Measurements from ENCODE around the gene ACKR4. TPM values are rescaled to one million over a fixed set of nuclear protein-coding genes. Genes with fewer than 3 reads are reported as not detected.

Gene ACKR4
- total RNA-seq, 1 donor from 2014 or later = 0.64 TPM

- Mint-ChIP-seq H3K4me3 (ENCODE audit: unreplicated experiment) (no peak overlapping the region), H3K4me1 (ENCODE audit: unreplicated experiment) (peaks cover 53% of the 10 kb centered on the region), H3K27ac (ENCODE audit: unreplicated experiment) (peak overlapping the region; percentile 96), H3K9me3 (ENCODE audit: unreplicated experiment) (no peaks in the 10 kb centered on the region), H3K36me3 (ENCODE audit: unreplicated experiment) (peaks cover 10% of the 10 kb centered on the region), H3K27me3 (ENCODE audit: unreplicated experiment) (no peaks in the 10 kb centered on the region)
- TF ChIP-seq CTCF (IDR thresholded peaks at IDR 0.05) = no peak
- no peak for DNase-seq (ENCODE audit: extremely low spot score, unreplicated experiment)
These were observed 3.1 kb upstream of the ACKR4 start for GRCh38 chr3:132593947-132594323.

GRCh38 chr3:132594498-132594897 lies 2.6 kb upstream of the ACKR4 start:
- peaks cover 10% of the 10 kb centered on the region for H3K36me3 Mint-ChIP-seq (ENCODE audit: unreplicated experiment)
- H3K27me3 Mint-ChIP-seq (ENCODE audit: unreplicated experiment) = no peaks in the 10 kb centered on the region
- peak overlapping the region; percentile 96 for H3K27ac Mint-ChIP-seq (ENCODE audit: unreplicated experiment)
- no peak overlapping the region for H3K4me3 Mint-ChIP-seq (ENCODE audit: unreplicated experiment)
- peaks cover 53% of the 10 kb centered on the region for H3K4me1 Mint-ChIP-seq (ENCODE audit: unreplicated experiment)
- H3K9me3 Mint-ChIP-seq (ENCODE audit: unreplicated experiment) = no peaks in the 10 kb centered on the region
- no peak for DNase-seq (ENCODE audit: extremely low spot score, unreplicated experiment)
- no peak for TF ChIP-seq CTCF (IDR thresholded peaks at IDR 0.05)

GRCh38 chr3:132595014-132595413 lies 2.1 kb upstream of the ACKR4 start:
- peaks cover 53% of the 10 kb centered on the region for H3K4me1 Mint-ChIP-seq (ENCODE audit: unreplicated experiment)
- no peaks in the 10 kb centered on the region for H3K27me3 Mint-ChIP-seq (ENCODE audit: unreplicated experiment)
- peak overlapping the region; percentile 96 for H3K27ac Mint-ChIP-seq (ENCODE audit: unreplicated experiment)
- peaks cover 10% of the 10 kb centered on the region for H3K36me3 Mint-ChIP-seq (ENCODE audit: unreplicated experiment)
- H3K4me3 Mint-ChIP-seq (ENCODE audit: unreplicated experiment) = no peak overlapping the region
- no peaks in the 10 kb centered on the region for H3K9me3 Mint-ChIP-seq (ENCODE audit: unreplicated experiment)
- DNase-seq (ENCODE audit: extremely low spot score, unreplicated experiment) = no peak
- no peak for TF ChIP-seq CTCF (IDR thresholded peaks at IDR 0.05)

- H3K27ac Mint-ChIP-seq (ENCODE audit: unreplicated experiment) = peak overlapping the region; percentile 45
- H3K36me3 Mint-ChIP-seq (ENCODE audit: unreplicated experiment) = peaks cover 5% of the 10 kb centered on the region
- no peak for DNase-seq (ENCODE audit: extremely low spot score, unreplicated experiment)
- no peaks in the 10 kb centered on the region for H3K27me3 Mint-ChIP-seq (ENCODE audit: unreplicated experiment)
- no peak overlapping the region for H3K4me3 Mint-ChIP-seq (ENCODE audit: unreplicated experiment)
- H3K9me3 Mint-ChIP-seq (ENCODE audit: unreplicated experiment) = no peaks in the 10 kb centered on the region
- H3K4me1 Mint-ChIP-seq (ENCODE audit: unreplicated experiment) = peaks cover 53% of the 10 kb centered on the region
- TF ChIP-seq CTCF (IDR thresholded peaks at IDR 0.05) = no peak
These were observed 744 bp upstream of the ACKR4 start for GRCh38 chr3:132596326-132596725.

GRCh38 chr3:132597660-132598059 lies 590 bp downstream of the ACKR4 start:
- no peak for TF ChIP-seq CTCF (IDR thresholded peaks at IDR 0.05)
- Mint-ChIP-seq H3K4me3 (ENCODE audit: unreplicated experiment) (peak overlapping the region; percentile 60), H3K27ac (ENCODE audit: unreplicated experiment) (peak overlapping the region; percentile 45), H3K4me1 (ENCODE audit: unreplicated experiment) (peaks cover 53% of the 10 kb centered on the region), H3K27me3 (ENCODE audit: unreplicated experiment) (no peaks in the 10 kb centered on the region), H3K36me3 (ENCODE audit: unreplicated experiment) (peaks cover 5% of the 10 kb centered on the region), H3K9me3 (ENCODE audit: unreplicated experiment) (no peaks in the 10 kb centered on the region)
- no peak for DNase-seq (ENCODE audit: extremely low spot score, unreplicated experiment)

Measured in osteocyte (in vitro differentiated cells).